ENCODE measurements around the gene FBLN2. TPM values are rescaled to one million over a fixed set of nuclear protein-coding genes. Genes with fewer than 3 reads are reported as not detected.
A peak's percentile ranks its signal among the peaks of the same experiment; 100 is the strongest.

The FBLN2 gene
- total RNA-seq, 1 experiment from 2014 or later: 17.9 TPM

GRCh38 chr3:13624021-13624420, 75.1 kb downstream of the FBLN2 start:
- DNase-seq (ENCODE audit: low read depth): no peak

- DNase-seq (ENCODE audit: low read depth): no peak
Observed at GRCh38 chr3:13624671-13625125, 75.8 kb downstream of the FBLN2 start.

GRCh38 chr3:13626396-13626795, 77.5 kb downstream of the FBLN2 start:
- no peak for DNase-seq (ENCODE audit: low read depth)

- no peak for DNase-seq (ENCODE audit: low read depth)
Observed at GRCh38 chr3:13626915-13627460, 78.1 kb downstream of the FBLN2 start.

- no peak for DNase-seq (ENCODE audit: low read depth)
Observed at GRCh38 chr3:13627681-13628080, 78.8 kb downstream of the FBLN2 start.

- no peak for DNase-seq (ENCODE audit: low read depth)
Observed at GRCh38 chr3:13628432-13628831, 79.5 kb downstream of the FBLN2 start.

GRCh38 chr3:13628841-13629551, 80.1 kb downstream of the FBLN2 start:
- DNase-seq (ENCODE audit: low read depth): no peak

GRCh38 chr3:13629644-13630043, 80.7 kb downstream of the FBLN2 start:
- DNase-seq (ENCODE audit: low read depth): no peak

GRCh38 chr3:13631256-13631655, 82.3 kb downstream of the FBLN2 start:
- DNase-seq (ENCODE audit: low read depth): no peak

- DNase-seq (ENCODE audit: low read depth): no peak
Observed at GRCh38 chr3:13633176-13633575, 84.3 kb downstream of the FBLN2 start.

GRCh38 chr3:13634151-13634550, 85.2 kb downstream of the FBLN2 start:
- no peak for DNase-seq (ENCODE audit: low read depth)

GRCh38 chr3:13634615-13635014, 85.7 kb downstream of the FBLN2 start:
- DNase-seq (ENCODE audit: low read depth): no peak

- no peak for DNase-seq (ENCODE audit: low read depth)
Observed at GRCh38 chr3:13636186-13636585, 87.3 kb downstream of the FBLN2 start.

GRCh38 chr3:13636874-13637273, 87.9 kb downstream of the FBLN2 start:
- DNase-seq (ENCODE audit: low read depth): no peak

GRCh38 chr3:13637311-13637891, 88.5 kb downstream of the FBLN2 start:
- no peak for DNase-seq (ENCODE audit: low read depth)

- no peak for DNase-seq (ENCODE audit: low read depth)
Observed at GRCh38 chr3:13637953-13638352, 89.0 kb downstream of the FBLN2 start.

GRCh38 chr3:13638927-13639326, 90.0 kb downstream of the FBLN2 start:
- DNase-seq (ENCODE audit: low read depth): no peak

GRCh38 chr3:13642597-13642996, 93.7 kb downstream of the FBLN2 start:
- DNase-seq (ENCODE audit: low read depth): no peak

GRCh38 chr3:13644341-13645117, 95.6 kb downstream of the FBLN2 start:
- peak; percentile 33 for DNase-seq (ENCODE audit: low read depth)

- DNase-seq (ENCODE audit: low read depth): no peak
Observed at GRCh38 chr3:13645801-13646637, 97.1 kb downstream of the FBLN2 start.

- DNase-seq (ENCODE audit: low read depth): peak; percentile 59
Observed at GRCh38 chr3:13647298-13648059, 98.6 kb downstream of the FBLN2 start.

Data from Daoy (cell line).